NCI-H748 (cell line): ENCODE data around the gene PPP2R5D.

Source experiments
- DNase-seq: peaks from one replicate; lab custom pipeline; 2025; ENCODE audit not compliant: unreplicated experiment; lab: John Stamatoyannopoulos, UW

PPP2R5D gene

DNA sequence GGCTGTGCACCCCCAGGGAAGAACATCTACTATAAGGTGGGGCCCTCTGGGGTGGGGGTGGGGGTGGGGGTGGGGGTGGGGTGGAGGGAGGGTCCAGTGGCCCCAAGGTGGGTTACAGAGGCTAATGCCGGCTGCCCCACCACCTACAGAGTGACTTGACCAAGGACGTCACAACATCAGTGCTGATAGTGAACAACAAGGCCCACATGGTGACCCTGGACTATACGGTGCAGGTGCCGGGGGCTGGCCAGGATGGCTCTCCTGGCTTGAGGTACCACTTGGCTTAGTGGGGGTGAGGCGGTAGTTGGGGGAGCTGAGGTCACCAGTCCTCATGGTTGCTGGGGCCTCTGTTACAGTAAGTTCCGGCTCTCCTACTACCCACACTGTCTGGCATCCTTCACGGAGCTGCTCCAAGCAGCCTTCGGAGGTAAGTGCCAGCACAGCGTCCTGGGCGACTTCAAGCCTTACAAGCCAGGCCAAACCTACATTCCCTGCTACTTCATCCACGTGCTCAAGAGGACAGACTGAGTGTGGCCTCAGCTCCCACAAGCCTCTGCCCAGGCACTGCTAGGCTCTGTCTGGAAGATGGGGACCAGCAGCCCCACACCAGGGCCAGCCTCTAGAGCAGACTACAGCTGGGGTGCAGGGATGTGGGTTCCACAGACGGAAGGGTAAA lies 21.1 kb upstream of the PPP2R5D start:
- no peak for DNase-seq

DNA sequence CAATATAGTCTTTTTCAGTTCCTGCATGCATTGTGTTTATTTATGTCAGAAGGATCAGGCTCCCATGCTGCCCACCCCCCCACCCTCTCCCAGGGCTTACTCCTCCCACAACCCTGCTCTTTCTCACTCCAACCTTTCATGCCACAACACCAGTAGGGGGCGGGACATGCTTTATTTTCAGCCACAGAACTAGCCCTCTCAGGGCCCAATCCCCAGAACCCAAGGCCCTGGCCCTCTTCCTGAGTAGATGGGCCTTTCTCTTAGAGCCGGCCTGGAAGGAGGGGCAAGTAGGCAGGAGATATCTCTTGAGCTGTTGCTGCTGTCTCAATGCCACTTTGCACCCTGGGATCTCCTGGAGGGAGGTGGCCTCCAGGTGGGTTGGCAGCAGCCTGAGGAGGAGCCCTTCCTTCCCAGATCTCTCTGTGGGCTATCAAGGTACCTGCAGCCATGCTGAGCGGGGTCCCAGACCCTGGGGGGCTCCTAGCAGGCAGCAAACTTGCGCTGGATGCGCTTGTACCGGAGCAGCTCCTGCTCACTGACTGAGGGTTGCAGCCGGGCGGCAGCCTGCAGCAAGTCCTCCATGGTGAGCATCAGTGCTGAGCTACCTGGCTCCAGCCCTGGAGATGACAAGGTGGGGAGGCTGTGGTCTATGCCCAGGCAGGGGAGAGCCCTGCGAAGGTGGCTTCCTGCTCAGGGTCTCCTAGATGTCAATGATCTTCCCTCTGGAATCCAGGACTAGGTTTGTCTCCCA lies 20.3 kb upstream of the PPP2R5D start:
- DNase-seq, result peak; percentile 29

DNA sequence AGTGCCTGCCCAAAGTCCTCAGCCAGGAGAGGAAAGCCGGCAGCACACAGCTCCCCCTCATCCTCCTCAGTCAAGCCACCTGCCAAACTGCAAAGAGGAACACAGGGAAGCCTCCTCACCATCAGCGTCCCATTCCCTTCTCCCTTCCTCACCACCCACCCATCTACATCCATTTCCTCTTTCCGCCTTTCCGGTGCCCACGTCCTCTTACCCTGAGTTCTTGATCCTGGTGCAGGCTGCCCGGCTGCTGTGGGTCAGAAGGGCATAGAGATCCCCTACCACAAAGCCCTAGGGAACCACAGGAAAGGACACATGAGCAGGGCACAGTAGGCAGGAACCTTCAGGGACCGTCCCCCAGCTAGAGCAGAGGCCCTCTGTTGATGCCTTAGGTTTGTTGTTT lies 17.8 kb upstream of the PPP2R5D start:
- DNase-seq, result no peak

DNA sequence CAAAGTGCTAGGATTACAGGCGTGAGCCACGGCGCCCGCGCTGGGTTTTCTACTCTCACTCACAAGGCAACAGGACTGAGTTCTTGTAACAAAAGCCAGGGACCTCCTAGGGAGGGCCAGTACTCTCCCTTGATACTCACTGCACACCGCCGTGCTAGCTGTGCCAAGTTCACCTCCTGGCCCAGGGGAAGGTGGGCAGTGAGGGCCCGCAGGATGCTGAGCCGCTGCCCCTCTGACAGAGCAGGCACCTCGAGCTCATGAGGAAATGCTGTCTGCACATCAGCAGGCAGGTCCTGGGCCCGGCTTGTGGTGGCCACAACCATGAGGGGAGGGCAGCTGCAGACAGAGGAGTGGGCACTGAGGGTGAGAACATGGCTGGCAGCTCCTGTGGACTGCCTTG lies 17.1 kb upstream of the PPP2R5D start:
- no peak for DNase-seq

DNA sequence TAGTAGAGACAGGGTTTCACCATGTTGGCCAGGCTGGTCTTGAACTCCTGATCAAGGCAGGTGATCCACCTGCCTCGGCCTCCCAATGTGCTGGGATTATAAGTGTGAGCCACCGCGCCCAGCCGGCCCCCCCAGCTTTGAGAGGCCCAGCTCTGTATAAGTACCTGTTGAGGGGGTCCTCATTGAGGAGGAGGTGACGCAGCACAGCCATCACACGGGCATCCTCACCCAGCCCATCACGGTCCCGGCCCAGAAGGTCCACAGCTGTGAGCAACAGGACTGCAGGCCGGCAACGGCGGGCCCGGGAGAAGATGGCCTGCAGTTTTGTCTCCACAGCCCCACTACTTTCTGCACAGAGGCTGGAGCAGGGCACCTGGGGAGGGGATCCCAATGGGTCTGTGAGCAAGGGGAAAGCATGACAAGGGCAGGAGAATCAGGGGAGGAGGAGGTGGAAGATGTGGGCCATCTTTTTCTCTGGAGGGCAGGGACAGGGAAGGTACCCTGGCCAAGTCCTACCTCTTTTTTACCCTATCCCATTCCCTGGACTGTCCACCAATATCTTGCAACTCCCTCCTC lies 16.2 kb upstream of the PPP2R5D start:
- DNase-seq, result no peak

DNA sequence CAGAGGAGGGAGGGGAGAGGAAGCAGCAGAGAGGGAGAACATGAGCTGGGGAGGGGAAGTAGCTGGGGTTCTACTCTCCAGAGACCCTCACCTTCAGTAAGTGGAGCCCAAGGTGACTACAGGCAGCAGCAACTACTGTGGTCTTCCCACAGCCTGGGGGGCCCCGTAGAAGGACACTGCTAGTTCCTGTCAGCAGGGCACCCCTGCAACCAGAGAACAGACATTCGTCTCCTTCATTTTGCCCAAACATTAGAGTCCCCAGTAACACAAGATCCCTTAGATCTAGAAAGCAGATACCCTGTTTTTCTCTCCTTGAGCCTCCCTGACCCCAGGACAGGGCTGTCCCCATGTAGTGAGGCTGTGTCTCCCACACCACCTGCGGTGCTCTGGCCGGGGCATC lies 15.6 kb upstream of the PPP2R5D start:
- no peak for DNase-seq

DNA sequence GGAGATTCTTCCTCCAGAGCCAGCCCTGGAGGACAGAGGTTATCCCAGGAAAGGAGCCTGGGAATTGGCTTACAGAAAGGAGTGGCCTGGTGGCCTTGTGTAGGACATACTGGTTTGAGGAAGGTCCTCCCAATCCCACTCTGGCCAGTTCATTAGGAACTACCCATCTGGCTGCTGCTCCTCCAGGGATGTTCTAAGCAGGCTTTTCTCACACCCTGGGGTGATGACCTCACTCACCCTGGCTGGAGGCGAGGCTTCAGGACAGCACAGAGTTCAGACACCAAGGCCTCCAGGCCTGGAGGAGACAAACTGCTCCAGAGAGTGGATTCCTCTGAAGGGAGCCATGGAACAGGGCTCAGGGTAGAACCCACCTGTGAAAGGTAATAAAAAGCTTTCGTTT lies 14.9 kb upstream of the PPP2R5D start:
- no peak for DNase-seq

DNA sequence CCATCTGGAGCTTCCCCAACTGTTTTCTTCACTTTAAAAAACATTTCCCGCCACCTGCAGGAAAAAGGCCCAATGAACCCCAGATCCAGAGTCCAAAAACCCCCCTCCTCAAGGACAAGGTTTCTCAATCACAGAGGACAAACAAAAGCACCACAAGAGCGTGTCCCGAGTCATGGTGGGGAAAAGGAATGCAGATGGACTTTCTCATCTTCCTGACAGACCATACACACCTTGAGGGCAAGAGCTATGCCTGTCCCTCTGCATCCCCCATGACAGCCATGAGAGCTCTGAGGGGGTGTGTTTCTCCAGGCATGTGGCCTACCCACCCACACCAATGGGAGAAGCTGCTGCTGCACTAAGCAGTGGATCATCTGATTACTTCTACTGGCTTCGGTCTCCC lies 14.4 kb upstream of the PPP2R5D start:
- no peak for DNase-seq

DNA sequence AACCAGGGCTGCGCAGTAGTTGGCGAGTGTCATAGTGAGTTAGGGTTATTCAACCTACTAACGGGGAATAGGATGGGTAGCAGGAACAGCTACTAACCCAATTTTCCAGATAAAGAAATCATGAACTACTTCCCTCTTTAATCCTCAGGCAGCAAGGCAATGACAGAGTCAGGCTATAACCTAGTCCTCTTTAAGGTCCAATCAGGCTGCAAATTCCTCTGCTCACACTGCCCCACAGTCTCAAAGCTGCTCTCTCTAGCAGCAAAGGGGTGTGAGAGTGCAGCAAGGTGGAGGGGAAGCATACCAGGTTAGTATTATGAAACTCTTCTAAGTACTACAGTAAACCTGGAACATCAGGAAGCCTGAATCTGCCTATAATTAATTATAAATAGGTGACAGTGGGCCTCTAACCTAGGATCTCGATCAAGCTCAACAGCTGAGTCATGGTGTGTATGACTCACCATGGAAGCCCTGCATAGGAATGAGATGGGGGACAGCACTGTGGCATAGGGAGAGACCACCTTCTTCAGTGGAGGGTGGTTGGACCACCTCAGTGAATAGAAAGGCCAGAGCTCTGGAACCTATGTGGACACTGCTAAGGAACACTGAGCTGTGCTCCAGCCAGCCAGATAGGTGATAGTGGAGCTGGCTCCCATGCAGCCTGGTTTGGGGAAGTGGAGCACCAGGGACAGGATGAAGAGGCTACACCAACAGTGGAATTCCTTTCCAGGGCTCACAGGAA lies 13.3 kb upstream of the PPP2R5D start:
- DNase-seq, result no peak

DNA sequence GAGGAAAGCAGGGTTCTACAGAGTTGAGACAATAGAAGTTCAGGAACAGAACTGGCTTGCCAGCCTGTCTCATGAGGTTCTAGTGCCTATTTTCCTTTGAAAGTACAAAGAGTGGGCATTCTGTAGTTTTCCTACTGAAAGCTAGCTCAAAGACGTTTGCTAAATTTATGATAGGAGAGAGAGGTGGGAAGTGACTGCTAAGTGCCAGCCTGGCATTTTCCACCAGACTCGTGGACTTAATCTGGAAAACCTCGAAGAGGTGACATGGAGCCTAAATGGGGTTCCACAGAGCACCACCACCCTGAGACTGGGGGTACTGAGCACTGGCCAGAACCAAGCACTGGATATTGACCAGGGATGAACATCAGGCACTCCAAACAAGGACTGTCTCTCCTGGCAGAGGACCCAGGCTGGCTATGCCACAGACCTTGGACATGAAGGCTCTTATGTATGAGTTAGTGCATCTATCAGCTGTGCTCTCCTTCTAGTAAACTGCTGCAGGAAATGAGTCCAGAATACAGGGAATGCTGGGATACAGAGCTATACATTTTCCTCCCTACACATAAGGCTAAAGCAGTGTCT lies 12.5 kb upstream of the PPP2R5D start:
- DNase-seq, result no peak

DNA sequence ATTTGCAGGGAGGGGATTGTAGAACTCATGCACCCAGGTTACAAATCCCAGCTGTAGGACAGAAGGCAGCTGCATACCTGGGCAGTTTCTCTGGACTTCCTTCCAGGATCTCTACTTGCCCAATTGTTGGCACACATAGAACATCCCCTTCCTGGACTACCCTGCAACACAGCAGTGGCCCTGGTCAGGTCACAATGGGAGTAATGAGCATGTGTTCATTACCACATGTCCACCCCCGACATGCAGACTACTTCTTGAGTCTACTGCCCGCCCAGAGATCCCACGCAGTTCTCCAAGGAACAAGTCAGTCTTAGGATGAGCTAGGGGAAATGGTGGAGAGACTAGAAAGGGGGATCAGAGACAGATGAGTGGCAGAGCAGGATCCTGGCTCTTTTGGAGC lies 10.4 kb upstream of the PPP2R5D start:
- no peak for DNase-seq

DNA sequence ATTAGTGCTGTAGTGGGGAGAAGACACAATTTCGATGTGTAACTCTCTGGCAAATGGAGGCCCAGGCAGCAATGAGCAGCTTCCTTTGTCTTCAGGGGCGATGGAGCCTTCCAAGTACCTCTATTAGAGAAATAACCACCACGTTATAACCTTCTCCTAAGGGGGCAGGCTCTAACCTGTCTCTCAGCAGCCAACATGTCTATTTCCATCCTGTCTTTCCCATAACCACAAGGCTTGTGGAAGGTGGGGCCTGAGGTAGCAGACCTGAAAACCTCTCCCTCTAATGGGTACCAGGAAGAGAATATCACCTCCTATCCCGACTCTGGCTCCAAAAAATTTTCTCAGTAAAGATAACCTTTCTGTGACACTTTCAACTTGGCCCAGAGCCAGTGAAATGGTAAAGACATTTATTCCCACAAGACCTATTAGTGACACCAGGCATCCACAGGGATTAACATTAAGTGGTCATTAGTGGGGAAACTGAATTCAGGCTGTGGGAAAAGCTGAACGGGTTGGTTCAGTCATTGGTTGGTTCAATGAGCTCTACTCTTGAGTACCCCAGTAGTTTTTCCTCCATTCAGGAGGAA lies 9.4 kb upstream of the PPP2R5D start:
- no peak for DNase-seq

DNA sequence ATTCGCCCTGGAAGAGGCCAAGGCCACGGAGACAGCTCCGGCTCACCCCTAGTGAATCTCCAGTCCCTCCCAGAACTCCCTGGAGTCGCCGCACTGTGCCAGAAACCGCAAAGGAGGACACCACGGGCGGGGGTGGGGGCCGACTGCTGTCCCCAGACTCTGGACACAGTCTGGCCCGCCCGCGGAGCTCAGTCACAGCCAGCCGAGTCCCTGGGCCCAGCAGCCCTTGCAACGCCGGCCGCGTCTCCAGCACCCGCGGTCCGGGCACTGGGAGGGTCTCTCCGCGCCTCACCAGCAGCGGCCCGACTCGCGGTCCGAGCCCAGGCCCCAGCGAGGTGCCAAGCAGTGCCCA lies 5.9 kb upstream of the PPP2R5D start:
- peak; percentile 47 for DNase-seq

DNA sequence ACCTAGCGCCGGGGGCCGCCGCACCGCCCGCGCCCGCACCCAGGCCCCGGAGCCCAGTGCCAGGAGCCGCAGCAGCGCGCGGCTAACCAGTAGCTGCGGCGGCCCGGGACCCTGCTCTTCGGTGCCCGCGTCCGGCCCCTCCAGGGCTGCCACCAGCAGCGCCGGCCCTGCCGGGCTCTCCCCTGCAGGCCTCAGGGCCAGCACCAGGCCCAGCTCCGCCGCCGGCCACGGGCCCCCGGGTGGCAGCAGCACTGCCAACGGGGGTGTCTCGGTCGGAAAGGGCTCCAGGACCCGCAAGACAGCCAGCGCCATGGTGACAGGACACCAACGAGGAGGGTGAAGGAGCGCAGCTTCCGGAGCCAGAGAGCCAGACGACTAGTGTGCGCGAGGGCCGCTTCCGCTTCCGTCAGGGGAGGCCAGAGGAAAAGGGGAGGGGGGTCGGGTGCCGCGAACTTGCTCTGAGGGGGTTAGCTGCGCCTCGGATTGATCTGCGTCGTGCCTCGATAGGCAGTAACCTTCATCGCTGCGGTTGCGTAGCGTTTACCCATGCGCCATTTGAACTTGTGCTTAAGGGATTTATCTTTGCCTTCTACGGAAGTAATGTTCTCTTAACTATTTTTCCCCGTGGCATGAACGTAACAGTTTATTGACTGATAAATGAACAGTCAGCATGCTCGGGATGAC lies 5.4 kb upstream of the PPP2R5D start, which contains the start of gene PEX6:
TSS of gene PEX6 (minus strand) at position 343 of the 684 bp plus-strand sequence. CDS start at position 312, 31 bp downstream.
- peak; percentile 97 for DNase-seq

DNA sequence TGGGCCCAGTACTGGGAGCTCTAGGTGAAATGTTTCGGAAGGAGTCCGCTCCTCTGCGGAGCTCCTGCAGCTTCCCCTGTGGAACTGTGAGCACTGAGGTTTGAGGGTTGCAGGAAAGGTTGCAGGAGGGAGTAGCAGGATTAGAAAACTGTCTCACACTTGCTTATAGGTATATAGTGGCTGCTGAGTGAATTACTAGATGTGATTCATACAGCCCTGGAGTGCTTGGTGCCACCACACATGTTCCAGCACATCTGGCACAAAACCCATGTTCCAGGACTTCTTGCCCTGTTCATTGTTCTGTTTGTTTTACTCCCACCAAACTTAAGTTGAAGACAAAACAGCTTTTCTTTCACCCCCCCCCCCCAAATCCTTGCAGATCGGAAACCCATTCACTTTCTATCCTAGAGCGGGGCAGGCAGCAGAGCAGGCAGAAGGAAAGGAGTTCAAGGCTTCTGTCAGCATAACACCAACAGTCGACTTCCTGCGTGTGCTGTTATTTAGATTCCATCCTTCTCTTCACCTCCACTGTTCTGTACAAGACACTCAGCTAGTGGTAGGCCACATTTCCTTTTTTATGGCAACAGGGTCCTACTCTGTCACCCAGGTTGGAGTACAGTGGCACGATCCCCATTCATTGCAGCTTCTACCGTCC lies 4.7 kb upstream of the PPP2R5D start:
- DNase-seq, result no peak

DNA sequence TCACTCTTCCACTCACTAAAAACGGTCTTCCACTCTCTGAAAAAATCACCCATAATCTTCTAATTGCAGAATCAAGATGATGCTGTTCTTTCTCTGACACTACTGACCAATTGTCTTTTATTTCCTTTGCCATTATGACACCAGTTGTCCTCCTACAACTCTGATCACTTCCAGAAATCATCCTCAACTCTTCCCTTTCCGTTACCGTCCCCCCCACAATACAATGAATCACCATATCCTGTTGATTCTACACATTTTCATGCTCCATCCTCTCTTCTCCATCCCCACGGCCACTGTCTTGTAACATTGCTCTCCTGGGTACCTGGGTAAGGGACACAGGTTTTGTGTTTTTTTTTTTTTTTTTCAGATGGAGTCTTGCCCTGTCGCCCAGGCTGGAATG lies 2.5 kb upstream of the PPP2R5D start:
- DNase-seq, result no peak

DNA sequence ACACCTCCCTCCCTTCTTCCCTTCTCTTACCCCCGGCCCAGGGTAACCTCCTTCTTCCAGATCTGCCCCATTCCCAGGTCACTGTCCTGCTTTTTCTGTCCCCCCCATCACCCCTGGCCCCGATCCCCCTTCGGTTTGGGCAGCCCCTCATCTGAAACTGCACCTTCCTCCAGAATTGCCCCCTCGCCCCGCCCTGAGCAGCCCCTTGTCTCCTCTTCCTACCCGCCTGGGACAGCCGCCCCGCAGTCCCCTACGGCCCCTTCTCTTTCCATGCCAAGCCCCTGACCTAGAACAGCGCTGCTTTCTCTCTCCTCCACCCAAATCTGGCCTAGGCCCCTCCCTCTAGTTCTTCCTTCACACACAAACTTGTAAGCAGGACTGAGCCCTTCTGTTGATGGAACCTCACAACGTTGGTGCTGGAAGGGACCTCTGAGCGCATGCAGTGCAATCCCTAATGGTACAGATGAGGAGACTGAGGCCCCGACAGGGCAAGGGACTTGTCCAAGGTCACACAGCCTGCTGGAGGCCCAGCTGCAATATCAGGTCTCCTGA lies 630 bp downstream of the PPP2R5D start:
- no peak for DNase-seq

DNA sequence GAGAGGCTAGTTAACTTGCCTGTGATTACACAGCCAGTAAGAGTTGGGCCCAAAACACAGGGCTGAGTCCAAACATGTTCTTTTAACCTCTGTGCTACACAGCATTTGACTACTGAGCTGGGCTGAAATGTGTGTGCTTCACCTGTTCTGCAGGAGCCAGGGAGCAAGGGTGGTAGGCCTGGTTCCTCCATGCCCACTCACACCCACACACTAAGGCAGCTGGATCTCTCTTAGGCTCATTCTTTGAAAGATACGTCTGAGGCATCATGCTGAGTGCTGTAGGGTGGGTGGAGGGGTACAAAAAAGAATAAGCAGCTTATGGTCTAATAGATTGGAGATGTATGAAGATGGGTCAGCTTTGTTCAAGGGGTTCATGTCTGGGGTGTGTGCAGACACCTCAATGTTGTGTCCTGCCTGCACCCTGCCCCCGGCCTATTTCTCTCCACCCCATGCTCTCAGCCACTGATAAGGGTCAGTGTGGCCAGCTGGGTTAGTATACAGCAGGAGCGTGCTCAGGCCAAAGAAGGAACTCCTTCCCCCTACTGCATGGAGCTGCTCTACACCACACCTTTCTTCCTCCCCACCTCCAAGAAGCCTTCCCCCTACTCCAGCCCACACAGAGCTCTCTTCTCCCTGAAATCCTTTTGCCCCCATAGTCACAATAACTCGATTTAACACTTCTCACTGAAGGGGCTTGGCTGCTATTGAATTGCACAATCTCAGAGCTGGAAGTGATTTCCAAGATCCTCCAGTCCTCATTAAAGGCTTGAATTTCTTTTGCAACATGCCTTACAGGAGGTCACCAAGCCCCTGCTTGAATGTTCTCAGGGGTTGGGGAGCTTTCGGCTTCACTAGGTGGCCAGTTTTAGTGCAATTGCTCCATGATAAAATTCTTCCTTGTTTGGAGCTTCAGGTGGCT lies 3.4 kb downstream of the PPP2R5D start:
- no peak for DNase-seq
